Measurements from ENCODE around the gene HHAT. TPM values are rescaled to one million over a fixed set of nuclear protein-coding genes. Genes with fewer than 3 reads are reported as not detected.
"Not testable (repeated sequence)": the region's sequence is repeated elsewhere in the genome, so short reads cannot be mapped to it uniquely, and the experiment has no call there.

HHAT gene
- total RNA-seq, 1 donor from 2014 or later: 13.7 TPM

DNA sequence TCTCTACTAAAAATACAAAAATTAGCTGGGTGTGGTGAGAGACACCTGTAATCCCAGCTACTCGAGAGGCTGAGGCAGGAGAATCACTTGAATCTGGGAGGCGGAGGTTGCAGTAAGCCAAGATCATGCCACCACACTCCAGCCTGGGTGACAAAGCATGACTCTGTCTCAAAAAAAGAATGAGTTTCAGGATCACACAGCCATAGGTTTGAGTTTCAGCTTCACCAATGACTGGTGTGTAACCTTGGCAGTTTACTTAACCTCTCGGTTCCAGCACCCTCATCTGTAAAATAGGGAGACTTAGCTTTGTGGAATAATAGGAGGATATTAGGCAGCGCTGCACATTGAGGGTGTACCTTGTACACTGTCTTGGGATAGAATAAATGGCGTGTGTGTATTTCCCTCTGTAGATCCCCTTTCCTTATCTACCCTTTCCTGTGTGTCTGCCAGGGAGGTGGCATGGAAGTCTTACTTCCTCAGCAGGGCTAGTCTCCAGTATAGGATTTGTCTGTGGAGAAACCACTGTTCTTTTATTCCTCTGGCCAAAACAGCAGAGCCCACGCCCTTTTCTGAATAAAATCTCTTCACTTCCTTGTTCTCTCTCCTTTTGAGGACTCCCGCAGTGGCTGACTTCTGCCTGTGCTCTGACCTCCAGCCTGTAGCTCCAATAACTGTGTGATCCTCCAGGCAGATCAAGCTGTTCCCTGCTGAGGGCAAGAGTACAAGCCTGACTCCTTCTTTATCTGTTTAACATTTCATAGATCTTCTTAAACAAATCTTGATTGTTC is 90.4 kb downstream of the HHAT start:
- TF ChIP-seq CTCF (conservative IDR thresholded peaks at IDR 0.05; ENCODE audit: low read depth, low read length): no peak
- no peak for DNase-seq (ENCODE audit: low read depth)
- H3K4me3 ChIP-seq (ENCODE audit: low read depth, low read length): no peak overlapping the region

- DNase-seq (ENCODE audit: low read depth); H3K4me3 ChIP-seq (ENCODE audit: low read depth, low read length): not testable (repeated sequence)
These were observed 98.0 kb downstream of the HHAT start for GRCh38 chr1:210426696-210427095.

DNA sequence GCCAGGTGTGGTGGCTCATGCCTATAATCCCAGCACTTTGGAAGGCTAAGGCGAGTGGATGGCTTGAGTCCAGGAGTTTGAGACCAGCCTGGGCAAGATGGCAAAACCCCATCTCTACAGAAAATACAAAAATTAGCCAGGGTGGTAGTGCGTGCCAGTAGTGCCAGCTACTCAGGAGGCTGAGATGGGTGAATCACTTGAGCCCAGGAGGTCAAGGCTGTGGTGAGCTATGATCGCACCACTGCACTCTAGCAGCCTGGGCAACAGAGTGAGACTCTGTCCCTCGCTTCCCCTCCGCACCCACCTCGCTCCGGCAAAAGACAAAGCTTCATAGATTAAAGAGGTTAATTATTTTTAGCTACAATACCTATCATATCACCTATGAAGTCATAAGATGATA is 100.0 kb downstream of the HHAT start:
- DNase-seq (ENCODE audit: low read depth): no peak
- no peak for TF ChIP-seq CTCF (conservative IDR thresholded peaks at IDR 0.05; ENCODE audit: low read depth, low read length)

GRCh38 chr1:210434223-210434622 is 105.5 kb downstream of the HHAT start:
- no peak for TF ChIP-seq CTCF (conservative IDR thresholded peaks at IDR 0.05; ENCODE audit: low read depth, low read length)
- H3K4me3 ChIP-seq (ENCODE audit: low read depth, low read length): no peak overlapping the region
- DNase-seq (ENCODE audit: low read depth): no peak

More for the DNA sequence above, 100.0 kb downstream of the HHAT start:
- H3K4me3 ChIP-seq (ENCODE audit: low read depth, low read length): no peak overlapping the region

GRCh38 chr1:210437111-210437510 is 108.4 kb downstream of the HHAT start:
- TF ChIP-seq CTCF (conservative IDR thresholded peaks at IDR 0.05; ENCODE audit: low read depth, low read length): no peak
- DNase-seq (ENCODE audit: low read depth): no peak
- H3K4me3 ChIP-seq (ENCODE audit: low read depth, low read length): no peak overlapping the region

- no peak overlapping the region for H3K4me3 ChIP-seq (ENCODE audit: low read depth, low read length)
- TF ChIP-seq CTCF (conservative IDR thresholded peaks at IDR 0.05; ENCODE audit: low read depth, low read length): no peak
- no peak for DNase-seq (ENCODE audit: low read depth)
These were observed 109.1 kb downstream of the HHAT start for GRCh38 chr1:210437781-210438180.

DNA sequence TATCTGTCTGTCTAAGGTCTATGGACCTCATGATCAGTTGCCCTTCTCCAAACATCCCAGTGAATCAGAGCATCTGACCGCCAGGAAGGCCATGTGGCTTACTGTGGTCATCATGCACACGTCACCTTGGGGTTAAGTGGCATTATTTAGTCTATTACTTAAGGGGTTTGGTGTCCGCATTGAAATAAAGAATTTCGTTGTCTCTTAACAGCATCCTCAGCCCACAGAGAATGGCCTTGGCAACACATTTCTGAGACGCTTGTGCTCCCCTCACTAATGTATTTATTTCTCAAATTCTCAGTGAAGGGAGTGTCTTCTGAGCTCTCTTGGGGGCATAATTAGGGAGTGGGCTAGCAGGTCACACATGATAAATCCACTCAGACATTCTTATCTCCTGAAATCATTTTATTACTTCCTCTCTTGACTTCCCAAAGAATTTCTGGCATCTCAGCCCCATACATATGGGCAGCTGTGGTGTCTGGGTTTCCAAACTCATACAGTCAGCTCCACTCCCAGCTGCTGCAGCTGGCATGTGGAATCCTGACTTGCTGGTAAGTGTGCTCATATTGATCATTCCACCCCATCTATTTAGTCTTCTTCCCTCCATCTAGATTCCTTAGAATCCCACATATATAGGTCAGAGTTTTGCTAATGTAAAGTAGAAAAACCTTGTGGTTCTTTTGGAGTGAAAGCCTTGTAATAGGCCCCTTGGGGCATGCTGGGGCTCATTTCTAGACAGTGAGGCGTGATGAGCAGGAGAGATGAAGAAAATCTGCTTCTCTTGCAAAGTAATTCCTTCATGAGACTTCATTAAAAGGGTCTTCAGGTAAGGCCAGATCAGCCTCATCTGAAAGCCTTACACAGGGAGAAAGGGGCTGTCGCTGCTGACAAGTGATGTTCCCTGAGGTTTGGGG is 110.5 kb downstream of the HHAT start:
- DNase-seq (ENCODE audit: low read depth): peak; percentile 59
- H3K4me3 ChIP-seq (ENCODE audit: low read depth, low read length): no peak overlapping the region
- TF ChIP-seq CTCF (conservative IDR thresholded peaks at IDR 0.05; ENCODE audit: low read depth, low read length): no peak

Data from epithelial cell of proximal tubule (primary cell).